Heart right ventricle (tissue), 16 donors: ENCODE results near the gene NAT16. TPM values are rescaled to one million over a fixed set of nuclear protein-coding genes. Genes with fewer than 3 reads are reported as not detected.

Experiments
- ATAC-seq, 8 donors: fragments of 200-7000 bp; cut with Tn5 transposase; one replicate each; pipeline ENCODE4 v1.9.1; 2020; ENCODE audit warnings: mild to moderate bottlenecking in 8 of 8, moderate library complexity in 8 of 8, moderate number of reproducible peaks in 1 of 8
- DNase-seq, 2 donors: peaks; one replicate each; pipeline ENCODE4 v3.0.0-alpha.2; 2020
- H3K27ac ChIP-seq, 10 donors: fragments of 200-600 bp; sonication (generic) in 2 of 10; one replicate each; pipeline versions ENCODE4 v1.5.0 to v1.8.0; 2020 to 2022; ENCODE audit warnings: mild to moderate bottlenecking in 3 of 10
- H3K27me3 ChIP-seq, 7 donors: fragments of 200-600 bp; one replicate each; pipeline ENCODE4 v1.8.0; 2021 to 2022; ENCODE audit warnings: mild to moderate bottlenecking in 2 of 7
- H3K36me3 ChIP-seq, 9 donors: fragments of 200-600 bp; sonication (generic) in 1 of 9; one replicate each; pipeline versions ENCODE4 v1.5.0 to v1.8.0; 2020 to 2022; ENCODE audit warnings: mild to moderate bottlenecking in 2 of 9
- H3K4me1 ChIP-seq, 9 donors: fragments of 200-600 bp; sonication (generic) in 1 of 9; one replicate each; pipeline versions ENCODE4 v1.5.0 to v1.8.0; 2020 to 2022; ENCODE audit warnings: mild to moderate bottlenecking in 4 of 9
- H3K4me3 ChIP-seq, 10 donors: fragments of 200-600 bp; sonication (generic) in 2 of 10; one replicate each; pipeline versions ENCODE4 v1.5.0 to v1.8.0; 2020 to 2022; ENCODE audit warnings: mild to moderate bottlenecking in 7 of 10, moderate library complexity in 2 of 10
- H3K9me3 ChIP-seq, 11 donors: fragments of 200-600 bp in 10 of 11; sonication (generic) in 2 of 11; one replicate each; pipeline versions ENCODE4 v1.5.0 to v1.8.0; 2013 to 2022; ENCODE audit warnings: mild to moderate bottlenecking in 2 of 11, control low read depth in 1 of 11, moderate library complexity in 1 of 11
- whole genome bisulfite sequencing, 2 donors: extraction: QIAGEN DNeasy Blood & Tissue Kit; methylation state at CpG; one replicate each; pipeline ENCODE4 v1.1.7; 2013; ENCODE audit warnings: inconsistent platforms in 1 of 2; 5-methylcytosine and 5-hydroxymethylcytosine counted together
- intact Hi-C, 10 donors: fragments of 100-400 bp; cut with DNase I; formaldehyde crosslinking; loops; one replicate each; pipeline versions ENCODE4 v1.11.1 to v1.14.2; 2022
- polyA plus RNA-seq, 2 donors: library from polyadenylated mRNA; stranded (reverse); fragments of 200-250 nt; gene quantifications; one replicate each; pipeline ENCODE4 v1.2.3, GENCODE V29; 2013
- total RNA-seq, 10 donors: library from RNA; stranded (reverse); fragmentation: NEBNext Ultra II Directional in 3 of 10; extraction: Animal tissue kit (Norgen Biotek cat#: 25700) in 3 of 10; gene quantifications; one replicate each; pipeline versions ENCODE4 v1.2.1 to v1.2.4, GENCODE V29; 2021 to 2023
- TF ChIP-seq, protein P1 (sequence below), 9 donors: fragments of 200-600 bp; sonication (generic) in 2 of 9; IDR thresholded peaks; one replicate each; pipeline versions ENCODE4 v1.5.0 to v1.8.0; 2021 to 2022; ENCODE audit warnings: antibody characterized with exemption in 9 of 9, mild to moderate bottlenecking in 5 of 9, moderate library complexity in 1 of 9
- donor health status: Arrhythmogenic right ventricular cardiomyopathy.
- donor health status: ischemic (EF 13 %, LVEDD 7.1; RV severe dilation, severe dysfunction).
- donor health status: healthy with polysubstance abuse.
- donor health status: DM: no; HTN: yes; CAD: no.
- donor health status: DM: no; HTN: no; CAD: no.
- donor health status: ischemic (EF 25% LVEDD 6.9; RV normal size, moderate dysfunction).
- donor health status: ischemic (EF 25% LVEDD 5.7; RV mildly dilated, moderate dysfunction).
- donor health status: healthy.
- donor health status: DM: yes; HTN: yes; CAD: no.
- donor health status: Ischemic cardiomyopathy.
- donor health status: ischemic (EF 35%, LVEDD 5.7; RV mildly dilated, moderate dysfunction).
- donor health status: nonischemic (EF 11% LVEDD 7.7; RV severe dilation, severe dysfunction).
- donor health status: DM: yes; HTN: yes; CAD: no.
- donor health status: PGD.
- donor health status: ischemic (EF 29% LVEDD 5.4; RV normal size, mild dysfunction).
- donor health status: nonischemic (EF 23%, LVEDD 6.1; RV moderate dilation, normal function).

Gene NAT16
- total and polyA plus RNA-seq, 12 donors = not detected

- ATAC-seq = no peak
- H3K4me3 ChIP-seq = no peak overlapping the region
- WGBS, 2 donors = 2 to 3% methylated on average over 16 to 20 of the region's 20 CpGs
- H3K27me3 ChIP-seq = peaks cover 26 to 99% (median 94%) of the 10 kb centered on the region in 7 donors
- intact Hi-C loops = loop anchor here in 1 of 10 donors (10.0 kb wide), 1 partner anchor 106 kb away; no protein-coding TSS in a partner anchor
- TF ChIP-seq, protein P1, sequence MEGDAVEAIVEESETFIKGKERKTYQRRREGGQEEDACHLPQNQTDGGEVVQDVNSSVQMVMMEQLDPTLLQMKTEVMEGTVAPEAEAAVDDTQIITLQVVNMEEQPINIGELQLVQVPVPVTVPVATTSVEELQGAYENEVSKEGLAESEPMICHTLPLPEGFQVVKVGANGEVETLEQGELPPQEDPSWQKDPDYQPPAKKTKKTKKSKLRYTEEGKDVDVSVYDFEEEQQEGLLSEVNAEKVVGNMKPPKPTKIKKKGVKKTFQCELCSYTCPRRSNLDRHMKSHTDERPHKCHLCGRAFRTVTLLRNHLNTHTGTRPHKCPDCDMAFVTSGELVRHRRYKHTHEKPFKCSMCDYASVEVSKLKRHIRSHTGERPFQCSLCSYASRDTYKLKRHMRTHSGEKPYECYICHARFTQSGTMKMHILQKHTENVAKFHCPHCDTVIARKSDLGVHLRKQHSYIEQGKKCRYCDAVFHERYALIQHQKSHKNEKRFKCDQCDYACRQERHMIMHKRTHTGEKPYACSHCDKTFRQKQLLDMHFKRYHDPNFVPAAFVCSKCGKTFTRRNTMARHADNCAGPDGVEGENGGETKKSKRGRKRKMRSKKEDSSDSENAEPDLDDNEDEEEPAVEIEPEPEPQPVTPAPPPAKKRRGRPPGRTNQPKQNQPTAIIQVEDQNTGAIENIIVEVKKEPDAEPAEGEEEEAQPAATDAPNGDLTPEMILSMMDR (IDR thresholded peaks at IDR 0.05) = no peak
- no peak for DNase-seq
- no peak overlapping the region for H3K27ac ChIP-seq
- no peaks in the 10 kb centered on the region for H3K9me3 ChIP-seq
- peaks cover 0 to 16% (median 11%) of the 10 kb centered on the region in 9 donors for H3K4me1 ChIP-seq
- H3K36me3 ChIP-seq = no peaks in the 10 kb centered on the region
These were observed 976 bp downstream of the NAT16 start for GRCh38 chr7:101179117-101179516.

DNA sequence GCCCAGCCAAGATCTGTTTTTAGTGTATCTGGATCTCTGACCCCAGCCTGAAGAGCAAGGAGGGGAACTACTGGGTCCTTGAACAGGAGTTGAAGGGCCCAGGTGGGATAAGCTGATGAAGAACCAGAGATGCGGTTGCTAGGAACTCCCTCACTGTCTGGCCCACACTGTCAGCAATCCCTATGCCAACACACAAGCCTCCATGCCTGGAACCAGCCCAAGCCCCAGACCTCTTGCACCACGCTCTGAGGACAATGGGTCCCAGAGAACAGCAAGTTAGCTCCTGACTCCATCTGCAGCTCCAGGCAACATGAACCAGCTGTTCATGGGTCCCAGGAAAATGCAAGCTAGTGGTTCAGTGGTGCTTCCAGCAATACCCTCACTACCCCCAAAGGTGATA, 2.4 kb downstream of the NAT16 start:
- H3K27ac ChIP-seq = no peak overlapping the region
- H3K4me3 ChIP-seq = no peak overlapping the region
- no peaks in the 10 kb centered on the region for H3K36me3 ChIP-seq
- intact Hi-C loops = loop anchor here in 1 of 10 donors (10.0 kb wide), 1 partner anchor 107 kb away; no protein-coding TSS in a partner anchor
- H3K9me3 ChIP-seq = no peaks in the 10 kb centered on the region
- ATAC-seq = no peak
- peaks cover 2 to 28% (median 22%) of the 10 kb centered on the region in 9 donors for H3K4me1 ChIP-seq
- TF ChIP-seq, protein P1 (IDR thresholded peaks at IDR 0.05) = no peak
- DNase-seq = no peak
- WGBS, 2 donors = 53 to 81% methylated on average over 2 of the region's 2 CpGs
- H3K27me3 ChIP-seq = peaks cover 35 to 100% (median 97%) of the 10 kb centered on the region in 7 donors

DNA sequence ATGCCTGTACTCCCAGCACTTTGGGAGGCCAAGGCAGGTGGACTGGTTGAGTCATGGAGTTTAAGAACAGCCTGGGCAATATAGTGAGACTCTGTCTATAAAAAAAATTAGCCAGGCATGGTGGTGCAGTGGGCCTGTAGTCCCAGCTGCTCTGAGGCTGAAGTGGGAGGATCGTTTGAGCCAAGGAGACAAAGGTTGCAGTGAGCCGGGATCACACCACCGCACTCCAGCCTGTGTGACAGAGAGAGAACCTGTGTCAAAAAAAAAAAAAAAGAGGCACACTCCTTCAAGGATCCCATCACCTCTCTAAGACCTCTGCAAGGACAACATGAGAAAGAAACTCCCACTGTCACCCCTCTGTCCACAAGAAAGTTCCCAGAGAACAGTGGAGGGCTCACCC, 4.4 kb downstream of the NAT16 start:
- no peaks in the 10 kb centered on the region for H3K36me3 ChIP-seq
- ATAC-seq = no peak
- H3K9me3 ChIP-seq = no peaks in the 10 kb centered on the region
- H3K27me3 ChIP-seq = peaks cover 48 to 100% (median 100%) of the 10 kb centered on the region in 7 donors
- no peak overlapping the region for H3K27ac ChIP-seq
- no peak overlapping the region for H3K4me3 ChIP-seq
- H3K4me1 ChIP-seq = peaks cover 7 to 39% (median 32%) of the 10 kb centered on the region in 9 donors
- intact Hi-C loops = loop anchor here in 1 of 10 donors (10.0 kb wide), 1 partner anchor 109 kb away; no protein-coding TSS in a partner anchor
- TF ChIP-seq, protein P1 (IDR thresholded peaks at IDR 0.05) = no peak
- 34 to 38% methylated on average over 3 of the region's 3 CpGs for WGBS, 2 donors
- DNase-seq = no peak

DNA sequence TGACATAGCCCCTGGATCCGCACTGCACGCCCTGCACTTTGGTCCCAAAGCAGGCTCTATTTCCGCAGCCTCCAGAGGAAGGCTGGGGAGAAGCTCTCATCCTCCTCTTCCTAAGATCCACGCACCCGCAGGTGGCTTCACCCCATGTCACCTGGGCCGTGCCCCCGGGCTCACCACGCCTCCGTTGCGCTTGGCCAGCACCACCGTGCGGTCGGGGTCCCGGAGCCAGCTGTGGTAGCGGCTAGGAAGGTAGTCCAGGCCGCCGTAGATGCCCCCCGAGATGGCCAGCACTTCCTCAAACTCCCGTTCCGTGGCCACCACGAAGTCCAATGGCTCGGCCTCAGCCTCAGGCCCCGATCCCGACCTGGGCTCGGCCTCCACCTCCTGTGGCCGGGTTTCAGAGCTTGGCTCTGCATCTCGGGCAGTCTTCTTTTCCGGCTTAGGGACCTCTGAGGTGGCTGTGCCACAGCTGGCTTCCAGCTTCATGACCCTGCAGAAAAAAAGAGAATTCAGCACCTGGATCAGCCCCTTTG, 5.7 kb downstream of the NAT16 start:
- DNase-seq = no peak
- intact Hi-C loops = loop anchor here in 1 of 10 donors (10.0 kb wide), 1 partner anchor 110 kb away; no protein-coding TSS in a partner anchor
- Histone ChIP-seq H3K4me3 (no peak overlapping the region), H3K27me3 (peaks cover 45 to 100% (median 100%) of the 10 kb centered on the region in 7 donors), H3K27ac (no peak overlapping the region), H3K4me1 (peaks cover 7 to 44% (median 27%) of the 10 kb centered on the region in 9 donors), H3K9me3 (no peaks in the 10 kb centered on the region), H3K36me3 (no peaks in the 10 kb centered on the region)
- WGBS, 2 donors = 2 to 4% methylated on average over 28 of the region's 28 CpGs
- TF ChIP-seq, protein P1 (IDR thresholded peaks at IDR 0.05) = no peak
- ATAC-seq = no peak
